ENCODE results near the gene ERI2. TPM values are rescaled to one million over a fixed set of nuclear protein-coding genes. Genes with fewer than 3 reads are reported as not detected.

The ERI2 gene
- total RNA-seq, 2 experiments from 2014 or later: 41.8 to 48.0 TPM

- DNase-seq (ENCODE audit: low spot score): no peak
- TF ChIP-seq CTCF (conservative IDR thresholded peaks at IDR 0.05; ENCODE audit: low read length) (no peak), EZH2phosphoT487 (IDR thresholded peaks at IDR 0.05; ENCODE audit: borderline replicate concordance, low read depth, low read length) (no peak)
- H3K4me3 ChIP-seq (ENCODE audit: low read depth, low read length, poor library complexity, severe bottlenecking): no peak overlapping the region
- H3K4me1 ChIP-seq (ENCODE audit: insufficient read depth, low read length, poor library complexity, severe bottlenecking): no peaks in the 10 kb centered on the region
- H2AFZ ChIP-seq (ENCODE audit: low read length): no peak overlapping the region
- no peaks in the 10 kb centered on the region for H3K9me2 ChIP-seq (ENCODE audit: insufficient read depth, low read length)
- peaks cover 13% of the 10 kb centered on the region; the same call in 1 of the 2 replicates for H3K9me3 ChIP-seq (ENCODE audit: low read length)
- no TSS peak for BruUV-seq (replicated peaks)
- intact Hi-C loops (cut with micrococcal nuclease; ENCODE audit: unreplicated experiment): no loop called here
- POLR2A ChIA-PET: no interaction called here
- no peaks in the 10 kb centered on the region for H3K36me3 ChIP-seq (ENCODE audit: insufficient read depth, low read length)
- no peaks in the 10 kb centered on the region for H4K20me1 ChIP-seq (ENCODE audit: insufficient read depth, low read length)
- no peak overlapping the region for H3K27ac ChIP-seq (ENCODE audit: low read depth, low read length, poor library complexity, severe bottlenecking)
- CTCF ChIA-PET (ENCODE audit: unreplicated experiment): no interaction called here
- no peaks in the 10 kb centered on the region for H3K79me2 ChIP-seq (ENCODE audit: insufficient read depth, low read depth, low read length)
- H3K4me2 ChIP-seq (ENCODE audit: low read length): no peak overlapping the region
Measured at GRCh38 chr16:20749474-20749873, 56.8 kb downstream of the ERI2 start.

GRCh38 chr16:20747030-20747816 is 59.0 kb downstream of the ERI2 start:
- Histone ChIP-seq H3K79me2 (ENCODE audit: insufficient read depth, low read depth, low read length) (no peaks in the 10 kb centered on the region), H3K4me3 (ENCODE audit: low read depth, low read length, poor library complexity, severe bottlenecking) (no peak overlapping the region), H3K36me3 (ENCODE audit: insufficient read depth, low read length) (no peaks in the 10 kb centered on the region), H3K9me2 (ENCODE audit: insufficient read depth, low read length) (no peaks in the 10 kb centered on the region), H3K4me2 (ENCODE audit: low read length) (no peak overlapping the region), H3K9me3 (ENCODE audit: low read length) (peaks cover 13% of the 10 kb centered on the region; the same call in 1 of the 2 replicates), H3K4me1 (ENCODE audit: insufficient read depth, low read length, poor library complexity, severe bottlenecking) (no peaks in the 10 kb centered on the region), H3K27ac (ENCODE audit: low read depth, low read length, poor library complexity, severe bottlenecking) (no peak overlapping the region), H4K20me1 (ENCODE audit: insufficient read depth, low read length) (no peaks in the 10 kb centered on the region), H2AFZ (ENCODE audit: low read length) (no peak overlapping the region)
- ChIA-PET POLR2A (no interaction called here), CTCF (ENCODE audit: unreplicated experiment) (no interaction called here)
- DNase-seq (ENCODE audit: low spot score): peak; percentile 19
- no TSS peak for BruUV-seq (replicated peaks)
- intact Hi-C loops (cut with micrococcal nuclease; ENCODE audit: unreplicated experiment): no loop called here
- no peak for TF ChIP-seq EZH2phosphoT487 (IDR thresholded peaks at IDR 0.05; ENCODE audit: borderline replicate concordance, low read depth, low read length)
- TF ChIP-seq CTCF (conservative IDR thresholded peaks at IDR 0.05; ENCODE audit: low read length): no peak

- H3K4me2 ChIP-seq (ENCODE audit: low read length): no peak overlapping the region
- peaks cover 2% of the 10 kb centered on the region for H3K4me1 ChIP-seq (ENCODE audit: insufficient read depth, low read length, poor library complexity, severe bottlenecking)
- DNase-seq (ENCODE audit: low spot score): no peak
- intact Hi-C loops (cut with micrococcal nuclease; ENCODE audit: unreplicated experiment): no loop called here
- no peaks in the 10 kb centered on the region for H4K20me1 ChIP-seq (ENCODE audit: insufficient read depth, low read length)
- H3K36me3 ChIP-seq (ENCODE audit: insufficient read depth, low read length): no peaks in the 10 kb centered on the region
- BruUV-seq (replicated peaks): no TSS peak
- no peak for TF ChIP-seq EZH2phosphoT487 (IDR thresholded peaks at IDR 0.05; ENCODE audit: borderline replicate concordance, low read depth, low read length)
- TF ChIP-seq CTCF (conservative IDR thresholded peaks at IDR 0.05; ENCODE audit: low read length): no peak
- no peak overlapping the region for H3K27ac ChIP-seq (ENCODE audit: low read depth, low read length, poor library complexity, severe bottlenecking)
- POLR2A ChIA-PET: no interaction called here
- H3K9me3 ChIP-seq (ENCODE audit: low read length): peaks cover 13% of the 10 kb centered on the region; the same call in 1 of the 2 replicates
- CTCF ChIA-PET (ENCODE audit: unreplicated experiment): no interaction called here
- no peak overlapping the region for H3K4me3 ChIP-seq (ENCODE audit: low read depth, low read length, poor library complexity, severe bottlenecking)
- H3K9me2 ChIP-seq (ENCODE audit: insufficient read depth, low read length): no peaks in the 10 kb centered on the region
- no peak overlapping the region for H2AFZ ChIP-seq (ENCODE audit: low read length)
- H3K79me2 ChIP-seq (ENCODE audit: insufficient read depth, low read depth, low read length): no peaks in the 10 kb centered on the region
Measured at GRCh38 chr16:20746461-20746860, 59.8 kb downstream of the ERI2 start.

All from OCI-LY7 (cell line).